ENCODE measurements around the gene DHX58.

The DHX58 gene

GRCh38 chr17:42079541-42079940, 33.0 kb downstream of the DHX58 start:
- no peak for DNase-seq

GRCh38 chr17:42078396-42079043, 34.0 kb downstream of the DHX58 start:
- DNase-seq, result no peak

GRCh38 chr17:42077755-42078154, 34.8 kb downstream of the DHX58 start:
- DNase-seq, result no peak

- no peak for DNase-seq
Observed at GRCh38 chr17:42076797-42077559, 35.5 kb downstream of the DHX58 start.

- no peak for DNase-seq
Observed at GRCh38 chr17:42075789-42076188, 36.7 kb downstream of the DHX58 start.

- no peak for DNase-seq
Observed at GRCh38 chr17:42072323-42073187, 40.0 kb downstream of the DHX58 start.

- DNase-seq, result no peak
Observed at GRCh38 chr17:42071810-42072209, 40.7 kb downstream of the DHX58 start.

GRCh38 chr17:42068979-42069378, 43.5 kb downstream of the DHX58 start:
- DNase-seq, result no peak

- peak; percentile 60 to 74 for DNase-seq
Observed at GRCh38 chr17:42067371-42068091, 45.0 kb downstream of the DHX58 start.

GRCh38 chr17:42065201-42065600, 47.3 kb downstream of the DHX58 start:
- peak in 1 of 2 donors; percentile 15 for DNase-seq

- no peak for DNase-seq
Observed at GRCh38 chr17:42062681-42063080, 49.8 kb downstream of the DHX58 start.

- DNase-seq, result no peak
Observed at GRCh38 chr17:42061646-42062487, 50.6 kb downstream of the DHX58 start.

GRCh38 chr17:42060231-42060630, 52.3 kb downstream of the DHX58 start:
- no peak for DNase-seq

GRCh38 chr17:42059815-42060214, 52.7 kb downstream of the DHX58 start:
- no peak for DNase-seq

GRCh38 chr17:42058063-42058462, 54.5 kb downstream of the DHX58 start:
- DNase-seq, result no peak

GRCh38 chr17:42056635-42057034, 55.9 kb downstream of the DHX58 start:
- DNase-seq, result no peak

GRCh38 chr17:42055496-42055895, 57.0 kb downstream of the DHX58 start:
- no peak for DNase-seq

GRCh38 chr17:42055027-42055426, 57.5 kb downstream of the DHX58 start:
- no peak for DNase-seq

GRCh38 chr17:42053731-42054500, 58.6 kb downstream of the DHX58 start:
- DNase-seq, result no peak

GRCh38 chr17:42052346-42052877, 60.1 kb downstream of the DHX58 start:
- no peak for DNase-seq

GRCh38 chr17:42051645-42052044, 60.9 kb downstream of the DHX58 start:
- no peak for DNase-seq

All from CD4-positive, alpha-beta T cell treated with Interleukin-1 beta for 1 hour (primary cell).